Stimulated activated CD8-positive, alpha-beta memory T cell treated with anti-CD3 and anti-CD28 coated beads, Interleukin-7, amount 100 ng/mL, for 1 hour (primary cell): ENCODE measurements around the gene FBXO5.
"Not testable (repeated sequence)": the region's sequence is repeated elsewhere in the genome, so short reads cannot be mapped to it uniquely, and the experiment has no call there.

Experiments used
- DNase-seq, 2 donors: peaks; one replicate each; pipeline ENCODE4 v3.0.0-alpha.2; 2020; ENCODE audit warnings: low read depth in 2 of 2

FBXO5 gene

DNA sequence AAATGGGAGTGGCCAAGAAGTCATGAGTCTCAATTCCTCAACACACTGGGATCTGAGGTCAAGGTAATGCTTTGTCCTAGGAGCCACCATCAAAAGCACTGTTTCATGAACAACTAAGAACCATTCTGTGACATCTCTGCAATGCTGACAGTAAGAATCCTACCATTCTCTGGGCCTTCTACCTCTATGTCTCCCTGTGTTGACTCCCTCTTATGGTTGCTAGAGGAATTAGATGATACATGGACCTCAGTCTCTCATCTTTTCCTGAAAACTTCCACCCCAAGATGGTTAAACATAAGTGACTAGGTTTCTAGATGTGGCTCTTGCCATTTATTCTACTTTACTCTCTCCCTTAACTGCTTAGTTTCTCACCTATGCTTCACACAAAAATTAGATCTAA is 10.6 kb upstream of the FBXO5 start:
- DNase-seq = no peak

DNA sequence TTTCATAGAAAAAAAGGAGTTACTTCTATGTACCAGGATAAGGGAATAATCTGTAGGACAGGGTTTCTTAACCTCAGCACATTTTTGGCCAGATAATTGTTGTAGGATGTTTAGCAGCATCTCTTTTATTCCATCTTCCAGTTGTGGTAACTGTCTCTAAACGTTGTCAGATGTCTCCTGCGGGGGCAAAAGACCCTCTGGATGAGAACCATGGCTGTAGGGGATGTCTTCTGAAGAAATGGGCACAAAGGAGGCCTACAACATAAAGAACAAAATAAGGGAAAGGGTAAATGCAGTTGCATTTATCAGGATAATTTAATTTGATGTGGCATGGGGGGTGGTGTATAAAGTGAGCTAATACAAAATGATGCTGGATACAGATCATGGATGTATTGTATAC is 4.1 kb upstream of the FBXO5 start:
- no peak for DNase-seq

DNA sequence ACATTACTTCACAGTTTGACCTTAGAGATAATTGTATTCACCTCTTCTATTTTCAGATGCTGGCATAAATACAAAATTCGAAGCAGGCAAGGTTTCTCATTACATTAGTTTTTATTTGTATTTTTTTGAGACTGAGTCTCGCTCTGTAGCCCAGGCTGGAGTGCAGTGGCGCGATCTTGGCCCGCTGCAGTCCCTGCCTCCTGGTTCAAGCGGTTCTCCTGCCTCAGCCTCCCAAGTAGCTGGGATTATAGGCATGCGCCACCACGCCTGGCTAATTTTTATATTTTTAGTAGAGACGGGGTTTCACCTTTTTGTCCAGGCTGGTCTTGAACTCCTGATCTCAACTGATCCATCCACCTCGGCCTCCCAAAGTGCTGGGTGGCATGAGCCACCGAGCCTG is 2.5 kb upstream of the FBXO5 start:
- not testable (repeated sequence) for DNase-seq

DNA sequence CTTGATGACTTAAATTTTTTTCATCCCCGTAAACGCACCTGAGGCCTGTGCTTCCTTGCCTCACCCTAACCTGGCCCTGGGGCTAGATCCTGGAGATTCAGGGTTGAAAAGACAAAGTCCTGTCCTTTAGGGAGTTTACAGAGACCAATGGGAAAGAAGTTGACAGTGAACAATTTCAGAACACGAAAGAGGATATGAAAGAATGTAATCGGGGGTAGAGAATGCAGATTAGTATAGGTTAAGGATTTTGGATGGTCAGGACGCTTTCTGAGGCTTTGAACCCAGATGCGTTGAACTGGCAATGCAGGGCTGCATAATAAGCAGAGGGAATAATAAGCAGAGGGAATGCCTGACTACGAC is 1.7 kb upstream of the FBXO5 start:
- DNase-seq = no peak

DNA sequence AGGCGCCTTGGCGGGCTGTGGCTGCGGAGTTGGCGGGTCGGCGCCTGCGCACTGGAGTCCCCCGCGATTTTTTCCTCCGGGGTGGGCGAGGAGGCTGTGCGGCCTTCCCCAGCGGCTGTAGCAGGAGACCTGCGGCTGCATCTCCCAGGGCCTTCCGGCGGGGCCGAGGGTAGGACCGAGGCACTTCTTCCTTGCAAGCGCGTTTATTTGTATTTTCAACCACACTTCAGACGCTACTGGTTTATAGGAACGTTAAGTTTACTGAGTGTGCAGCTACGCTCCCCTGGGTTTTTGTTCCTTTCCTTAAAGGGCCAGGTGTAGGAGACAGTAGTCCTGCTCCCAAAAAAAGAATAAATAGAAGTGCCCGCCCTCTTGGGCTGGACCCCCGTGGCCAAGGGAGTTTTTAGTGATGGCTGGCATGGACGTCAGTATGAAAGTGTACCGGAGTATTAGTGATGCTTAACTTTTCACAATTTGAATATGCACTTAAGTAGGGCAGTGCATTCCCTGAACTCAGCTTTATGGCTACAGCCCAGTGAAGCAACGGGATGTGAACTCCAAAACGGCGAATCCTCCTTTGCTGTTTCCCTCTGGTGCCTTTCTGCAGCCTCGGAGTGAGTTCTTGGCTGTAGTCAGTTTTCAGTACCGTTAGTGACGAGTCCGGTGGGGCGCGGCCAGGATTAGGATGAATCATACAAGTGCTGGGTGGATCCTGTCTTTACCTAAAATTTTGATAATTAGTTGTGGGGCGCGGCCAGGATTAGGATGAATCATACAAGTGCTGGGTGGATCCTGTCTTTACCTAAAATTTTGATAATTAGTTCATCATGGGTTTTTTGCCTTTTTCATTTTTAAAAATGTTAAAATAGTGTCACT is 1.0 kb upstream of the FBXO5 start:
- peak; percentile 82 to 90 for DNase-seq

DNA sequence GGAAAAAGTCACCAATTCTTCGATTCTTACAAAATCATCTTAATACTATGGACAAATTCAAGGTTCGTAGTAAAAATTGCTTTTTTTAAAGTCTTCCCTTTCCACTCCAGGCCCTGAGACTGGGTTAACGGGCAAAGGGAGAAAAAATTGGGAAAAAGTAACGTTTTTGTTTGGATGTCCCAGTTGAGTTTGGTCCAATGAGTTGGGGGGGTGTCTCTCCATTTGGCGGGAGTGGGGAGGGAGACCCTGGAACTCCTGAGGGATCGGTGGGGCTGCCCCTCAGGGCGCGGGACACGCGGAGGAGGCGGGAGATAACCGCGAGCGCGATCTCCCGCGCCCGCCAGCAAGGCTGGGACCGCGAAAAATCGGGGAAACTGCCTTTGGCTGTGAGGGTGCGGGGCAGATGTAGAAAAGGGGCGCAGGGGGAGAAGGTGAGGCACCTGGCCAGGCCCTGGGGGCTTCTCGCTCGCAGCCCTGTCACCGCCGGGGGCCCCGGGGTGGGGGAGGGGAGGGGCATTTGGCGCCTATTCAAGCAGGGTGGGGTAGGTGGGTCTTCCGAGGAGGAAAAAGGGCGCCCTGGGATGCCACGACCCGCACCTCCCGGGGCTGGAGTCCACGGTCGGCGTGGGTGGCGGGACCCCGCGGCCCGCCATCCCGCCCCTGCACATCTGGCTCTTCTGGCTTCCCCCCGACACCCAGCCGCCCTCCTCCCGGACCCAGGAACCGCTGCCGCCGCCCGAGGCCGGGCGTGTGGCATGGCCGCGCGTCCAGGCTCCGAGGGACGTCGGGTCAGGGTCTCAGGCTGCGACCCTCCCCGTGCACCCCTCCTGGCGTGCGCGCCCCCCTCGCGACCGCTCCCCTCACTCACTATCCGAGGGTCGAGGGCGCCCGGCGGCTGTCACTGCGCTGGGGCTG is 595 bp downstream of the FBXO5 start:
- no peak for DNase-seq

DNA sequence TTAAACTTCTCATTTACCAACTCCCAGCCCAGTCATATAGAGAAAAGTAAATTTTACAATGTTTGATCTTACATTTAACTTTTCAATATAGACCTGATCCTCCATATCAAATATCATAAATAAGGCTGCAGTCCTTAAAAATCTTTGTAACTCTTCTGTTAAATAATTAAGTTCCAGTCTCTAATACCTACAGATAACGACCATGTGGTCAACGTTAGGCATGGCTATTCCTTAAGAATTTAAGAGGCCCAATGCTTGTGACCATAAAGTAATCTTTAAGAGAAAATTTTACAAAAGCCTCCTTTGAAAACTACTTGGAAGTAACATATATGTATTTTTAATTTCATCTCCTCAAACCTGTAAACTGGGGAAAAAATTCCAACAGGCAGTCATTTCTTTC is 1.6 kb downstream of the FBXO5 start:
- no peak for DNase-seq

DNA sequence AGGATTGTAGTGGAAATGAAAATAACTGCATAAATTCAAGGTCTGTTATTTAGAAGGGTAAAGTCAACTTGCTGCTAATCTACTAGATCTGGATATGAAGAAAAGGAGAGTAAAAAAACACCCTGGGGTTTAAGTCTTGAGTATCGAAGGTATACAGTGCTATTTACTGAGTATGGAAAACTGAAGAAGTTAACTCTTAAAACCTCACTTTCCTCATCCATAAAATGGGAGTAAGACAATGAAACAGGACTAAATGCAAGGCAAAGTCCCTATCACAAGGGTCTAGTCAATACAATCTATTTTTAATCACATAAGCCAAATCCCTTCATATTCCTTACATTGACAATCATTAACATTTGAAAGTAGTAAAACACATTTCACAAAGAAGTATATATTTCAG is 2.2 kb downstream of the FBXO5 start:
- DNase-seq = no peak

DNA sequence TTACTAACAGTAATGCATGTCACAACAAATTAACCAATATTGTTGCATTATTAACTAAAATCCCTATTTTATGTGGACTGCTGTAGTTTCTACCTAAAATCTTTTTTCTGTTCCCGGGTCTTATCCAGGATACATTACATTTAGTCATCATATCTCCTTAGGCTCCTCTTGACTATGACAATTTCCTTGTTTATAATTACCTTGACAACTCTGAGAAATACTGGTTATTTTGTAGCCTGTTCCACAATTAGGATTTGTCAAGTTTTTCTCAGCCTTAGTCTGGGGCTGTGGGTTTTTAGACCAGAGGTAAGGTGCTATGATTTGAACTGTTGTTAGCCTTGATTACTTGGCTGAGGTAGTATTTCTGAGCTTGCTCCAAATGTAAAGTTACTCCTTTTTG is 3.7 kb downstream of the FBXO5 start:
- DNase-seq = no peak

DNA sequence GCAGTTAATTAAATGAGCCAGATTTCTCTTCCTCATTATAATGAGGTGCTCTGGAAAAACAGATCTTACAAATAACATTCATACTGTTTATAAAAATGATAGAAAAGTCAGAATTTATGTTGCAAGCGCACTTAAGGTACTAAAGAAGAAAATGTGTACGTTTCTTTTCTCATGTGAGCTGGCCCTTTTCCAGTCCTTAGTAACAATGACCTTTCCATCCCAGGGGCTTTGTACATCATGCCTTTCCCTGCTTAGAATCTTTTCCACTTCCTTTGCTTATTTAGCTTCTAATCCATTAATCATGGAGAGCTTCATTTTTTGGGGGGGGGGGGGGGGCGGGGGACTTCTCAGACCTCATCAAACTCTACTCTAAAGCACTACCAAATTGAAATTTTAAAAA is 4.8 kb downstream of the FBXO5 start:
- no peak for DNase-seq

DNA sequence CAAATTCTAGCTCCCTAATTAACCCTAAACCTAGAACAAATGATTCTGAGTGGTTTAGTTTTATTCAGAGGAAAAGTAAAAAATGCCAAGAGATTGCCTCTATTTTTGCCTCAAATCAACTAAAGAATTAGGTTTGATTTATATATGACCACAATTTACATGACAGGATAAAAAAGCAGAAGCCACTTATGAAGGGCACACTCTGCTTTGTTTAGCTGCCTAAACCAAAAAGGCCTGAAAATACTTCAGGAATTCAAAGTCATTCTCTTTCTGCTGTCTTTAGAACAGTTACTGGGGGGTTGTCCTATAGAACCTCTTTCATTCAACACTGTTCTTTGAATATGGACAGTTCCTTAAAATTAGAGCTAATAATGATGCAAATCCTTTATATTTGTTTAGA is 5.3 kb downstream of the FBXO5 start:
- DNase-seq = no peak

DNA sequence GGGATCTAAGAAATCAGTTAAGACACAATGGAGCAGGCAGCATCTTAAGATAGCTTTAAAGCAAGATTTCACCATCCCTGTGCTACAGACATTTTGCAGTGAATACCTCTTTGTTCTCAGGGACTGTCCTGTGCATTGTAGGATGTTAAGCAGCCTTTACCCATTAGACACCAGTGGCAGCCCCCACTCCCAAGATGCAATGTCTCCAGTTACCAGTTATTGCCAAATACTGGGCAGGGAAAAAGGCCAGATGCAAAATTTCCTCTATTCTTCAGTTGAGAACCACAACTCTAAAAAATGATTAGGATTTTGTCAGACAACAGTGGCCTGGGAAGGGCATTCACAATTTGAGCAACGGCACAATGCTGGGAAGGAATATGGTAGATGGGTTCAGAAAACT is 6.1 kb downstream of the FBXO5 start:
- no peak for DNase-seq

DNA sequence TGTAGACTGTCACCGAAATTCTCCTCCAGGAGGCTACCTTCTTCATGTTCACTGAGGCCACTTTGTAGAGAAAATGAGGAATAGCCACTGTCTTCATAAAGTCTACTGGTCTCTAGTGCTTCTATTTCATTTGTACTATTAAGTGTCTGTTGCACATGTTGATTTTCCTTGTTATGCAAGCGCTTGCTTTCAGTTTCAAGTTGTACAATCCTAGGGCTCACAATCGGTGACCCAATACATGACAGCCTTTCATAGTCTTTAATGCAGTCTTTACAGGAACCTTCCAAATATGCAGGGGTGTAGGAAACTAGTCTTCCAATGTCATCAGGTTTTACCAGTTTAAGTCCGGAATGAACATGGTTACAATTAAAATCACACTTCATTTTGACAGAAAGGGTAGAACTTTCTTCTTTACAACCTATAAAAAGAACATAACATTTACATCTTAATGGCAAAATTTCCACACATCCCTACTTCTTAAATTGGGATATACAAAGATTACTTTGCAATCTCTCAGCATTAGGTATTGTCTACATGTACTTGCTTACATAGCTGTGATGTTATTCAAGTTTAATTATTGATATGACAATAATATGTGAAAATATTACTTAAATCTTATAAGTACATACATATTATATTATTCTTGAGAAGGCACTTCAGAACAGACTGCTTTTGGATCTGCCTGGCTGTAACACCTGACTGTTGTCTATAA is 7.5 kb downstream of the FBXO5 start:
- no peak for DNase-seq

DNA sequence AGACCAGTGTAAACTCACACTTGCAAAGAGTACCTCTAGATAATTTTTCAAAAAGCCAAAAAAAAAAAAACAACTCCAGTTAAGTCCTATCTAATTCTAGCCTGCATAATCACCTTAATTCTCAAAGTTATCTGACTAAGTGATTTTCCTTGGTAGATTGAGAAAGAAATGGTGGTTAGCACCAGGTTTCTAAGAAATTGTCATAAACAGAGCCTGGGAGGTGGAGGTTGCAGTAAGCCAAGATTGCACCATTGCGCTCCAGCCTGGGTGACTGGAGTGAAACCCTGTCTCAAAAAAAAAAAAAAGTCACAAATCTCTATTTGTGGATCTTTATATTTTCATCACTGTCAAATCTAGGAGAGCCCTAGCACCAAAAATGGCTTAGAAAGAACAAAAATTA is 8.9 kb downstream of the FBXO5 start:
- DNase-seq = no peak

DNA sequence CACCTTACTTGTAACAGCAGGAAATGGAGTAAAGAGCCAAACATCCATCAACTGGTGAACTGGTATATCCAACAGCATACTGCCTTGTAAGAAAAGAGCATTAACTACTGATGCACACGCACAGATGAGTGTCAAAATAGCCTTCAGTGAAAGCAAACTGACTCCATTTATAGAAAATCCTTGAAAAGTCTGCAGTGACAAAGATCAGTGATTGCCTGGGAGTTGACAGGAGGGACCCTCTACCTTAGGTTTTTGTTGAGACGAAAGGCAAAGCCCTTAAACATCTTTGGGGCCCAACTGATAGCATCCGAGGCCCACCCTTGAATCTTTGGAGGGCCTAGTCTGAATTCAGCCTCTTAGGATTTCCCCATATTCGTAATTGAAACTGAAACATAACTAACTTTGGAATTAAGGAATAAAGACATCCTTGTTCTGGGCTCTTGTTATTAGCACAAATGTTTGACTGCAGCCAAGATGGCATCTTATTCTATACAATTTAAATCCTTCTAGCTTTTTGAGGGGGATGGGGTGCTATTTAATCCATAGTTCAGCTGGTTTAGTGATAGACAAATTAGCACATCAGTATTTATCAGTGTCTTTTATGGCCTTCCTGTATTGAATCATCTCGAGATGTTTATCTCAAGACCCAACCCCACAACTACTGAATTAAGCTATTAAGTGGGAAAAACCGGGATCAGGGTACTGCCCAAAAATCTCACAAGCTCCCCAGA is 13.0 kb downstream of the FBXO5 start:
- DNase-seq = no peak

DNA sequence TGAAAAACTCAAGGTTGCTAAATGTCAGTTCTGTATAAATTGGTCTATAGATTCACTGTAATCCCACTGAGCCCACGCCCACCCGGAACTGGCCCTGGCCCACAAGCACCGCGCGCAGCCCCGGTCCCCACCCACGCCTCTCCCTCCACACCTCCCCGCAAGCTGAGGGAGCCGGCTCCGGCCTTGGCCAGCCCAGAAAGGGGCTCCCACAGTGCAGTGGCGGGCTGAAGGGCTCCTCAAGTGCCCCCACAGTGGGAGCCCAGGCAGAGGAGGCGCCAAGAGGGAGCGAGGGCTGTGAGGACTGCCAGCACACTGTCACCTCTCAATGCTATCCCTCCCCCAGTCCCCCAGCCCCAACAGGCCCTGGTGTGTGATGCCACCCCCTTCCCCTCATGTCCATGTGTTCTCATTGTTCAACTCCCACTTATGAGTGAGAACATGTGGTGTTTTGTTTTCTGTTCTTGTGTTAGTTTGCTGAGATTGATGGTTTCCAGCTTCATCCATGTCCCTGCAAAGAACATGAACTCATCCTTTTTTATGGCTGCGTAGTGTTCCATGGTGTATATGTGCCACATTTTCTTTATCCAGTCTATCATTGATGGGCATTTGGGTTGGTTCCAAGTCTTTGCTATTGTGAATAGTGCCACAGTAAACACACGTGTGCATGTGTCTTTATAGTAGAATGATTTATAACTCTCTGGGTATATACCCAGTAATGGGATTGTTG is 16.5 kb downstream of the FBXO5 start:
- DNase-seq = not testable (repeated sequence)

DNA sequence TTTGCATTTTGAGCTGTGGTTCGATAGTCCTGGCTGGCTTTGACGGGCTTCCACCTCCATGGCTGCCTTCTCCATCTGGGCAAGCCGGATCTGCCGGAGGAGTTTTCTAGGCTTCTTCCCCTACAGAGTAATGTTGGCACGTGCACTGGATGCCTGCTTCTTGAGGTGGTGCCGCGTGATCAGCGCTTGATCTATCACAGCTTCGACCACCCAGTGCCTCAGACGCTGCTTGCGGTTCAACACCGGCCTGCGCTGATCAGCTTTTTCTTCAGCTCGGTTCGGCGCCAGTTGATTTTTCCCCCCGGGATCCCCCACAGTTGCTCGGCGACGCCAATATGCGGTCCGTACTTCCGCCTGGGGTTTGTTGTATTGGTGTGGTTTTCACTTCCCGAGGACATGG is 23.5 kb downstream of the FBXO5 start:
- no peak for DNase-seq

DNA sequence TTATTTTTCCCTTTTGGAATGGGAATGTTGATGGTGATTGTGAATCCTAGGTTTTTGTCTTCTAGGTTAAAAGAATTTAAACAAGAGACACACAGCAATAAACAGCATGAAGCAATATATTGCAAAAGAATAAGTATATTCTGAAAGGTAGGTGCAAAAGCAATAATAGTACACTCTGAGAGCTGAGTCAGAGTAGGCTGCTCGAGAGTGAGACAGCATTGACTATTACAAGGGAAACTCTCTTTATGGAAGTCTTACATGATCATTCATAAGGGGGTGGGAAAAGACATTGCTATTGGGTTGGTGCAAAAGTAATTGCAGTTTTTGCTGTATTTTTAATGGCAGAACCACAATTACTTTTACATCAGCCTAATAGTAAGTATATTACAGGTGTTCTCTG is 25.0 kb downstream of the FBXO5 start:
- DNase-seq = no peak

DNA sequence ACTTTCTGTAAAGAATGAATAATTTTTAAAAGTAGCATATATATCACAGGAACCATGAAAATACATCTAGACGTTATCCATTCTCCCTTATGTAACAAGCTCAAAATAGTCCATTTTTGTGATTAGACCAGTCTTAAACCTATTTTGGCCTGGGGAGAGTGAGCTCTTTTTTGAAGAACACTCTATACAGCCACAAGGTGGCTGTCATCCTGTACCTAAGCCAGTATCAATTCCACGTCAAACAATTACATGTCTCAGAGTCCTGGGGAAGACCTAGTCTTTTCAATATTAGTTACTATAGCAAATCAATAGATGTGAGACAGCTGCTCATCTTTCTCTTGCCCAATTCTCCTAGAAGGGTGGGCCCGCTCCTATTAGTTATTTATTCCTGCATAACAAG is 28.4 kb downstream of the FBXO5 start:
- DNase-seq = no peak

DNA sequence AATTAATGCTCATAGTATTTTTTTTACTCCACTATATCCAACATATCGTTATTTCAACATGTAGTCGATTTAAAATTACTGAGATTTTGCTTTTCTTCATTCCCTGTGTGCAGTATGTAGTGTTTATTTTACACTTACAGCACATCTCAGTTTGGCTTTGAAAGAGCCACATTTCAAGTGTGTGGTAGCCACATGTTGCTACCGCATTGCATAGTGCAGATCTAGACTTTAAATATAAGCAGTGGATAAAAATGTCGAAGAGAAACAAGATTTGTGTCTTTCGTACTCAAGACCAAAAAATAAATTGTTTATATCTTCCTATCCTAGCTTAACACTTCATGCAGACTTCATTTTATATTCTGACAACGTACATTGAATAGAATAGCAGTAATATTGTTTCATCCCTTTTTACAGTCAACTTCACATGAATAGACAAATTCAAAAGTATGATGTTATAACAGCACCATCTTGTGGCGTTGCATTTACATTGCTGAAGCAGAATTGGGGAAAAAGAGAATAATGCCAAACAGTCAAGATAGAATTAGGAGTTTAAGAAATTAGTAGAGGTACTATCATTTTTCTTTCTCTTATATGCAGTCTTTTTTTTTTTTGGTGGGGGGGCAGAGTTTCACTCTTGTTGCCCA is 29.9 kb downstream of the FBXO5 start:
- no peak for DNase-seq

DNA sequence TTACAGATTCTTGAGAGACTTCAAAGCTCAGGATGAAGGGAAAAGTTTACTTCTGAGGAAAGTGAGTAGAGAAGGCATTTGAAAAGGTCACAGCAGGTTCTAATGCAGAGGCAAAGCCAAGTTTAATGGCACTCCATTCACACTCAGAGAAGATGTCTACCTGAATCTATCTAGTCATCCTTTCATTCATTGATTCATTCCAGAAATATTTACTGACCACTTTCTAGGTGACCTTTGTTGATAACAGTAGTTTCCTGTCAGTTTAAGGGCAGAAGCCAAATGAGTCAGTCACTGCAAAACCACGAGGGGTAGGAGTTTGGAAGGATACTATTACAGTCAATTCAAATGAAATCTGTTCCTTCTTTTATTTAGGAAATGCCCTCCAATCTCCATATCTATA is 30.8 kb downstream of the FBXO5 start:
- DNase-seq = no peak
